G401.6 (cell line): ENCODE measurements around the gene PPP2R2C.

Experiments used
- FAIRE-seq: peaks from 2 replicates; lab custom pipeline; 2012; peaks lifted over from hg19 to GRCh38; lab: Jason Lieb, UNC

PPP2R2C gene

DNA sequence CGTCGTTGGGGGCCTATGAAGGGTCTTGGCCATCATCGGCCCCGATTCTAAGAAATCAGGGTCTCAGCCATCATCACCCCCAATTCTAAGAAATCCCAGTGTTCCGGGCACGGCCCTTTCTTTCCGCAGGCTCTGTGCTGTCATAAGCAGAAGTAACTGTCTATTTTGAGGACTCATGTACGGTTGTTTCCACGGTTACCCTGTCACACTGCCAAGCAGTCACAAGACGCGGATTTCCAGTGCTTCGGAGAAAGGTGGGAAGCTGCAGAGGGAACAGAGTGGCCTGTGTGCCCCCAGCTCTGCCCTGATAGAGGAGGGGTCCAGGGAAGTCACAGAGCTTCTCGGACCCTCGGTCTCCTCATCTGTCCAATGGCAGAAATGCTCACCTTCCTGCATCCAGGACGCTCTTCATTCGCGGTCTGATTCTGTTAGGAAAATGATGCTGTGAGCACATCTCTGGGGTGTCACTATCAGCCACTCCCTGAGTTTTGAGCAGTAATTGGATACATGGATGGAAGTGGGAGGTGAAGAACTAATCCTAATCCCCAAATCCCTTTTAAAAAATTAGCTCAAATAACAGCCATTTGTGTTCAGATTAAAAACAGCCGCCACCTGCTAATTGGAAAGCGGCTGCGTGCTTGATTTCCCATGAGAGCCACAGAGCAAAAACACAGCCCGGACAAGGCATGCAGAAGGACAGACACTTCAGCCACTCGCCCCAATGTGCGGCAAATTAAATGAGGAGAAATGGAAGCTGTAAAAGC lies 129.7 kb downstream of the PPP2R2C start:
- FAIRE-seq: no peak

DNA sequence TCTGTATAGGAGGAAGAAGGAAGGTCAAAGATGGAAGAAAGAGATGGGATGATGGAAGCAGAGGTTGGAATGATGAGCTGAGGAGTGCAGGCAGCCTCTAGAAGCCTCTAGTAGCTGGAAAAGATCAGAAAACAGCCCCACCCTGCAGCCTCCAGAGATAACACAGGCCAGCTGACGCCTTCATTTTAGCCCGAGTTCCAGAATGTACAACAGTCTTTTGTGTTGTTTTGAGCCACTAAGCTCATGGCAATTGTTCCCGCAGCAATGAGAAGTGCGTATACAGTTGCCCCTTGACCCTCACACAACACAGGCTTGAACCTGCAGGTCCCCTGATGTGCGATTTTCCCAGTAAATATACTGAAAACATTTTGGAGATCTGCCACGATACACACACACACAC lies 130.7 kb downstream of the PPP2R2C start:
- FAIRE-seq: no peak

DNA sequence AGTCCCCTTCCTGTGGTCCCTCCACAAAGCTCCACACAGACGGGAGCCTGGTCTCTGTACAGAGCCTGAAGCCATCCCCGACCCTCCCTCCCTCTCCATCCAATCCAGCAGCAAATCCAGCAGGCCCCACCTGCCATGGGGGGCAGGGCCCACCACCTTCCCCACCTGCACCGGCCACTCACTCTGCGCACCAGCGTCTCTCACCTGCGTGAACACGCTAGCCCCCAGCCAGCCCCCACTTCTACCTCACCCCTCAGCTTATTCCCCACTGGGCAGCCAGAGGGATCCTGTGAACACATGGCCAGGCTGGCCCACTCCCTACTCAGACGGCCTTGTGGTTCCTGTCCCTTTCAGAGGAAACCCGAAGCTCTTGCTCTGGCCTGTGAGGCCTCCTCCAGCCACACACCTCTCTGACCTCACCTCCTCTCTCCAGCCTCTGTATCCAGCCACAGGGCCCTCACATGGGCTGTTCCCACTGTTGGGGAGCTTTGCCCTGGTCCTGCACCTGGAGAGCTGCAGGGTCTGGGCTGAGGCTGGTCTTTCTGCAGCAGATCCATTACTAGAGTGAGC lies 131.9 kb downstream of the PPP2R2C start:
- FAIRE-seq: no peak

DNA sequence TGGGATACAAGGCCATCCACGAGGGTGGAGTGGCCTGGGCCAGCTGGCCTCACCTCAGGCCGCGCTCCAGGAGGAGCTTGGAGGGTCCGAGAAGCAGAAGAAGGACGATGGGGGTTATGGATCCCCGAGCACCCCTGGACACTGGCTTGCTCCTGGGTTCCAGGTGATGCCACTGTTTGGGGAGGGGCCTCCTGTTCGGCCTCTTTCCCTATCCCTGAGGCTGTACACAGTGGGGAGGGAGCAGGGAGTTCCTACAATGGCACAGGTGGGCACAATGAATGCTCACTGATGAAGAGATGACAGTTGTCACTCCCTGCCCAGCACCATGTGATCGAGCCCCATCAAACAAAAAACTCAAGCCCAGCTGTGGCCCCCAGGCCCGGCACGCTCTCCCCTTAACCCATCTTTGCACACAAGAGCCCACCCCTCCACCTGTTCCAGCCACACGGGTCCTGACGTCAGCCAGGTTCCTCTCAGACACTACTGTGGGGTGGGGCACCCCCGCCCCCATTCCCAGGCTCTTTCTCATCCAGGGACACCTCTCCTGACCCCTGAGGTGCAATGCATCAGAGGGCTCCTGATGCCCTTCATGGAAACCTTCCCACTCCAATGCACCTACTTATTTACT lies 132.5 kb downstream of the PPP2R2C start:
- FAIRE-seq: no peak

DNA sequence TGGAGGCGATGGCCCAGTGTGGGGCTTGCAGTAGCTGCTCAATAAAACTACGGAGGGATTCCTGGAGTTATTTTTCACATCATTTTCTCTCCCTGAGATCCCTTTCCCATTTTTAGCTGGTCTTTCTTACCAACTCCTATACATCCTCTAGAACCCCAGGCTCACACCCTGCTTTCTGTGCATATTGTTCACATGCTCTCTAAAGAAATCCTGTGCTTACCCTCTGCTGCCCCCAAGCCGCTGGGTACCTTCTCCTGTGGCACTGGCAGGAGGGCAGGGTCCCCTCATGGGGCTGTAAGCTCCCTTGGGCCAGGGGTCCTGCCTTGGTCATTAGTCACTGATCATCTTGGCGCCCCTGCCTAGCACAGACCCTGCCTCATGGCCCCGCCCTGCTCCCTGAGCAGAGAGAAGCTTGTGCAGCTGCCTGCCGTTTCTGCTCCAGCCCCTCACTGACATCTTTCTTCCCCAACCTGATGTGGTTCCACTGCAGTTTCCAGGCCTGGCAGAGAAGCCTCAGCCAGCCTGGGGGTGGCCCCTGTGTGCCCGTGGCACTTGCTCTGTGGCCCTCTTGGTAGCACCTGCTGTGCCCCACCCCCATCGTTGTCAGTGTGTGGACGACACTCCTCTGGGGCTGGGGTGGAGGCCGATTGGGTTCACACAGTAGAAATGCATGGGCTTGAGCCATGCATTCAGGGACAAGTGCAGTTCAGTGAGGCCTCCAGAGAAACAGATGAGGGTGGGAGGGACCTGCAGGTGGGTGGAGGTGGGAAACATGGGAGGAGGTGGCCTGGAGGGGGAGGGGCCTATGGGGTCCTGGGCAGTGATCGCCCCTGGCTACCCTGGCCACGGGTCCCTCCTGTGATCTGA lies 133.2 kb downstream of the PPP2R2C start:
- FAIRE-seq: no peak

DNA sequence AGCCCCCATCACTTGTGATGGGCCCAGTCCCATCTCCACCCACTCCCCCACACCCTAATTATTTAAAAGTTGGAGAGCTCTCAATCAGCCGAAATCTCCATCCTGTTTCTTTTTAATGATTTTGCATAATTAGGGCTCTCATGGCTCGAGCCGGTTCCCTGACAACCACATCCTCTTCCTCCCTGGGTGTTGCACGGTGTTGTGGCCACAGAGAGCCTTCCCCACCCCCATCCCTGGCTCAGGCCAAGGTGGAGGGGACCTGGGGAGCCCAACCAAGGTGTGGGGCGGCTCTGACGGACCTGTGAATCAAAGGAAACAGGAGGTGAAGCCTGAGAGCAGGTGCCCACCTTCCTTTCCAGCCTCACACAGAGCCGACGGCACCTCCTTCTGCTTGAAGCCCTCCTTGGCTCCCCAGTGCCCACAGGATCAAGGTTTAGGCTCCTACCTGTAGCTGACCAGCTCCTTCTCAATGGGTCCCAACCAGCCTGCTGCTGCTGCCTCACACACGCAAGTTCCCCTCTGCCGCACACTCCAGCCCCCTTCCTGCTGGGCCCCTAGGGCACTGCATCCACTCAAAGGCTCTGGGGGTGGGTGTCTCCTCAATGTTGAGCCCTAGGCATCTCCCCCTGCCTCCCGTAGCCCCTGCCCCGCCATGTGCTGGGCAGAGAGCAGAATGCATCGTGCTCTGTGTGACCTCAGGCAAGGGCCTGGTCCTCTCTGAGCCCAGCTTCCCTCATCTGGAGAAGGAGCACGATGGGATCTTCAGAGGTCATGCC lies 134.1 kb downstream of the PPP2R2C start:
- no peak for FAIRE-seq

DNA sequence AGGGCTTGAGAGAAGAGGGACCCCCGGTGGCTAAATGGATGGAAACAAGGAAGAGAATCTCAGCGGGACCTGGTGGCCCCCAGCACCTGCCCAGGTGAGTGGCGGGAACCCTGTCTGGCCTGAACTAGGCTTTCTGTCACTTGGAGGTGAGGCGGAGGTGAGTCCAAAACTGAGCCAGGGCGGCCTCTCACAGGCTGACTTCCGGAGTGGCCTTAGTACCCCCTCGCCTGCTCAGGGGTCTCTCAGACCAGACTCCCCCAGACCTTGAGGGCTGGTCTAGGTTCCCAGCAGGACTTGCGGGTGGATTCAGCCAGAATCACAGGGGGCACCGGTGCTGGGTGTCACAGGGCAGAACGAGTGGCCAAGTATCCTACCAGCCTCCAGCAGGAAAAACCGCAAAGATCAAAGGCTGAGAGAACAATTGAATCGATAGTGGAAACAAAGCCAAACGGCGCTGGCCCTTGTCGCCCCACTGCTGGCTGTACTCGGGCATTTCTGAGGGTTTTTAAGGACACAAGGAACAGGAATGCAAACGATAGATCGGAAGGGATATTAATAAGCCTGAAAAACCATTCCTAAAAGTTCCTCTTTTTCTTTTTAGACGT lies 135.0 kb downstream of the PPP2R2C start:
- no peak for FAIRE-seq

DNA sequence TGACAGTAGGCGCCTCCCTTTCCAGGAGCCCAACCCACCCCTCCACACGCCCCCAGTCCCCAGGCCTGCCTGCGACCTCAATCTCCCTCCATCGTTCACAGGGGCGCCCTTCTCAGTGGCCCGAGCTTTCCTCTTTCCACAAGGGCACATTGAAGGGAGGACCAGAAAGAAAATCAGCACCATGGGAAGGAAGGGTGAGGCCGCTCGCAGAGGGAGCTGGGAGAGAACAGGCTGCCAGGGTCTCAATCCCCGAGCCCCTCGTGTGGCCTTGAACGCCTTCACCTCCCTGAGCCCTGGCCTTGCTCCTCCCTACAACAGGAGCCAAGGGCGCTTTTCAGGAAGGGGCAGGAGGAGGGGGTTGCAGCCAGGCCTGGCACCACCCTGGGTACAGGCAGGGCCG lies 136.2 kb downstream of the PPP2R2C start:
- no peak for FAIRE-seq

DNA sequence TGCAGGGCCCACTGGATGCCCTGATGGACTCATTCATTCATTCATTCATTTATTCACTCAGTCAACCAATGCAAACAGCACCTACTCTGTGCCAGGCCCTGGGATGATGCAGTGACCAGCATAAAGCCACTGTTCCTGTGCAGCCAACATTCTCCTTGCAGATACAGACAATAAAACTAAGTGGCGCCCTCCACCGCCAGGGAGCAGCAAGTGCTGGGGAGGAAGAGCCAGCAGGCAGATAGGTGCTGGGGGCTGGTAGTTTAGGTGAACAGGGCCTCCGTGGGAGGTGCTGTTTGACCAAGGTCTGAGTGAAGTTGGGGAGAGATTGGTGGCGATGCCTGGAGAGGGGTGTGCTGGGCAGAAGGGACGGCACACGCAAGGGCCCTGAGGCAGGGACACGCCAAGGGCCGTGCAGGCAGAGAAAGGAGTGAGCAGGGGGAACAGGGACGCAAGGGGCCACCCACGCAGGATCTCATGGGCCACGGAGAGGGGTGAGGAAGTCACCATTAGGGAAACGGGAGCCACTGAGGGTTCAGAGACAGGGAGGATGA lies 137.3 kb downstream of the PPP2R2C start:
- FAIRE-seq: no peak

DNA sequence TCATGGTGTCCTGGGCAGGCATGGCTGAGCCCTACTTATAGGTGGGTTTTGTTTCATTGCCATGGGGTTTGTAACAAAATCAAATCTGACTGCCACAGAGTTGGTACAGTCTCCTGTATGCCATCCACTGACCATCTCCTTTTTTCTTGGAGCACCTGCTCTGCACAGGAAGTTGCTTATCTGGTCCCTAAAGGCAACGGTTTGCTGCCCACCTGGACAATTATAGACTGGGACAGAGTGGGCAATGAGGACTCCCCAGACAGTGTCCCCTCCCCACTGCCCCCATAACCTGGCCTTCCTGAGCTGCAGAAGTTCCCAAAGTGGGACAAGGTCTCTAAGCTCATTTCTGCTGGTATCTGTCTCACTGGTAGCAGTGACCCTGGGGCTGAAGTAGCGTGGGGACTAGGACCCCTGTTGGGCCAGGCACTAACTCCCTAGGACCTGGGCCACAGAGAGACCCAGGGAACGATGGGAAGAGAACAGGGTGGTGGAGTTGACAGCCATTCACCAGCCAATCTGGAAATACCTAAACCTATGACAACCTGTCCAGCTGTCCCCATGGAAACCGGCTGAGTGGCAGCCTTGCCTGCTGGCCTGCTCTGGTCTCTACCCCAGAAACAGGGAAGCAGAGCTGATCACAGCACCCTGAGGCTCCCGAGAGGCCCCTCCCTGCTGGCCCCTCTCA lies 138.1 kb downstream of the PPP2R2C start:
- no peak for FAIRE-seq

DNA sequence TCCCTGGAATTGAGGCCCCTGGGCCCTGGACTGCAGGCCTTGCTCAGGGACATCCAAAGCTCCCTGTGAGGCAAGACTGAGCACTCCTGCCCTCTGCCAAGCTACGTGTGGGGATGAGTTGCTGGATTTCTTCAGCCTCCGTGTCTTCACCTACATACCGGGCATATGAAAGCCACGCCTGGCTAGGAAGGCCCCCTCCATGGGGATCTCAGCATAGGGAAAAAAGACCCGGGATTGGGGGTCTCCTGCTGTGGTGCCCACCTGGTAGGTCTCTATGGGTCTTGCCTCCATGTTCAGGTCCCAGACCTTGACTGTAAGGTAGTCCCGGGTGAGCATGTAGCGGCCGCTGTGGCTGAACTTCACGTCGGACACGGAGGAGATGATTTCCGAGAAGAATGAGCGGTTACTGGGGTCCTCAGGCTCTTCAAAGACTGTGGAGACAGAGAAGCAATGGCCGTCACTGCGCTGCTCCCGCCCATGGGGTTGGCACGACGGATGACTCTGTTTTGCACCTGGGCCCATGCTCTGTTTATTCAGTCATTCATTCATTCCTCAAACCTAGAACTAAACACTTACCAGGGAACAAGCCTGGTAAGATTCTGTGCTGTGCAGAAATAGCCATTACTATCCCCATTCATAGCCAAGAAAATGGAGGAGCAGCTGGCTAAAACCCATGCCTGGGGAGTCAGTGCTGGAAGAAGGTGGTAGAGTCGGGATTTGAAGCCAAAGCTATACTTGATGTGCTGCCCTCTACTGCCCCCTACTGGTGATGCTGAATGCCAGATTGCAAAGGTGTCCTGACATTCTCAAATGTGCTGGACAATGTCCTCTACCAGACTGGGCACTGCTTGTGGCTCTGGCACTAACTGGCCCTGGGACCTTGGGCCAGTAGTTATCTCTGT lies 138.9 kb downstream of the PPP2R2C start:
- FAIRE-seq: no peak

DNA sequence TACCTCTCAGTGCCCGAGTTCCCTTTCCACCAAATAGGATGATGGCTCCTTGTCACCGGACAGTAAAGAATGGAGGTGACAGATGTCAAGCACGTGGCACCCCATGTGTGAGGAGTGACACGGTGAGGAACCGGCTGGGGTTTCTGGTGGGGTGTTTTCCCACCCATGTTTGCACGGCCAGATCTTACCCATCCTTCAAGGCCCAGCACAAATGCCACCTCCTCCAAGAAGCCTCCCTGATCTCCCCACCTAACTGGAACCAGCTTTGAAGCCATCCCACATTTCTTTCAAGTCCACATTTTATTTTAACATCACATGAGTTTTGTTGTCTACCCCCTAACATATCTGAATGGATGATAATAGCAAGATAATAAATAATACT lies 139.8 kb downstream of the PPP2R2C start:
- FAIRE-seq: no peak

DNA sequence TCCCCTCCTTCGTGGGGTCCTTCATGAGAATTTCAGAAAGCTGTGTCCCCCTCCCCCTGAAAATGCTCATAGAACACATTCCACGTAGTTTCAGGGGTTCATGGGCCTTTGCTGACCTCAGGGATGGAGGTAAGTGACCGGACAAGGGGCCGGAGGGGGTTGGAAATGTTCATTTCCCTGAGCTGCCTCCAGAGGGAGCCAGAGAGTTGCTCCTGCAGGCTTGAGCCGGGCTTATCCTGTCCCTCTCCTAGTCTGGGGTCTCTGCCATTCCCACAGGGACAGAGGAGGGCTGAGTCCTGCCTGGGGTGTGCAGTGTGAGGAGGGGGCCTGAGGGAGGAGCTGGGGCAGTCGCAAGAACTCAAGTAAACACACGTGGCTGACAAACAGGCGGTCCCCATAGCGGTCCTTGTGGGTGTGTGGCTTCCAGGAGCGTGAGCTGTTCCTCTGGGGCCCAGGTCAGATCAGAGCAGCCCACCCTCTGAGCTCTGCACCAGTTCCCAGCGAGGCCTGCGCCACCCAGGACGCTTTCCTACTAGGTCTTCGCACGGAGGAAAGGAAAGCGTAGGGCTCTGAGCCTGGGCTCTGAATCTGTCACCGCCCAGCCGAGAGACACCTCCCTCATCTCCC lies 140.3 kb downstream of the PPP2R2C start:
- no peak for FAIRE-seq

DNA sequence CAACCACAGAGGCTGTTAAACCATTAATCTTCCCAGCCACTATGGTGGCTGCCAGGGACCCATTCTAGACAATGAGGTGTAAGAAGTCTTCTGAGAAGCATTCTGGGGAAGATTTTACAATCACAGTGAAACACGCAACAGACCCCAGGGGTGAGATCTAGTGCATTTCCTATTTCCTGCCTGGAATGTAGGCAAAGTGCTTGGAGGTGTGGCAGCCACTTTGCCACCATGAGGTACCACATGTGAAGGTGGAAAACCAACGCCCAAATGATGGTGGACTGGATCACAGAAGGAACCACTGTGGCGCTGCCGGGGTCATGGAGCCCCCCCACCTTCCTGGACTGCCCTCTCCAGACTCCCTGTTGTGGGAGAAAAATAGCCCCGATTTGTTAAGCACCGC lies 140.9 kb downstream of the PPP2R2C start:
- no peak for FAIRE-seq

DNA sequence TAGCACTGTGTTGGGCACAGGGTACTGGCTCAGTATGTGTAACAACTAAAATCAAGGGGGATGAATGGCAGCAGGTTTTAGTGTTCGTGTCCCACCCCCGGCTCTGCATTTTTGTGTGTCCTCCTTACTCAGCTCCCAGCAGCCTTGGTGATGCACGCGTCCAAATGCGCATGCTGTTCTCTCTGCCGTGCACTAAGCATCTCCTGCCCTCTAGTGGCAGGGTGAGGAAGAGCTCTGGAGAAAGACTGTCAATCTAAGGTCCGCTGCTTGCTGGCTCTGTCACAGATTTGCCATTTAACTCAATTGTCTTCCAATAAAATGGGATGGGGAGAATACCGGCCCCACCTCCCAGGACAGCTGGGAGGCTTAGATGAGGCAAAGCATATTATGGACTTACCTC lies 141.4 kb downstream of the PPP2R2C start:
- FAIRE-seq: no peak

DNA sequence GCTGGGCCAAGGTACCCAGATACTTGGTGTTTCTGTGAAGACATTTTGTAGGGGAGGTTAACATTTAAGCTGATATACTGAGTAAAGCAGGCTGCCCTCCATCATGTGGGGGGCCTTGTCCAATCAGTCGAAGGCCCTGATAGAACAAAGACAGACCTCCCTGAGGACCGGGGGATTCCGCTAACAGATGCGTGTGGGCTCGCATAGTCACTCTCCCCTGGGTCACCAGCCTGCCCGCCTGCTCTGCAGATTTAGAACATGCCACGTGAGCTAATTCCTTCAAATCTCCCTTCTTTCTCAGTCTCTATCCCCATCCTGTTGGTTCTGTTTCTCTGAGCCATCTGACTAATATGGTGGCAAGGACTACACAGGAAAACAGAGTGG lies 142.0 kb downstream of the PPP2R2C start:
- FAIRE-seq: no peak

DNA sequence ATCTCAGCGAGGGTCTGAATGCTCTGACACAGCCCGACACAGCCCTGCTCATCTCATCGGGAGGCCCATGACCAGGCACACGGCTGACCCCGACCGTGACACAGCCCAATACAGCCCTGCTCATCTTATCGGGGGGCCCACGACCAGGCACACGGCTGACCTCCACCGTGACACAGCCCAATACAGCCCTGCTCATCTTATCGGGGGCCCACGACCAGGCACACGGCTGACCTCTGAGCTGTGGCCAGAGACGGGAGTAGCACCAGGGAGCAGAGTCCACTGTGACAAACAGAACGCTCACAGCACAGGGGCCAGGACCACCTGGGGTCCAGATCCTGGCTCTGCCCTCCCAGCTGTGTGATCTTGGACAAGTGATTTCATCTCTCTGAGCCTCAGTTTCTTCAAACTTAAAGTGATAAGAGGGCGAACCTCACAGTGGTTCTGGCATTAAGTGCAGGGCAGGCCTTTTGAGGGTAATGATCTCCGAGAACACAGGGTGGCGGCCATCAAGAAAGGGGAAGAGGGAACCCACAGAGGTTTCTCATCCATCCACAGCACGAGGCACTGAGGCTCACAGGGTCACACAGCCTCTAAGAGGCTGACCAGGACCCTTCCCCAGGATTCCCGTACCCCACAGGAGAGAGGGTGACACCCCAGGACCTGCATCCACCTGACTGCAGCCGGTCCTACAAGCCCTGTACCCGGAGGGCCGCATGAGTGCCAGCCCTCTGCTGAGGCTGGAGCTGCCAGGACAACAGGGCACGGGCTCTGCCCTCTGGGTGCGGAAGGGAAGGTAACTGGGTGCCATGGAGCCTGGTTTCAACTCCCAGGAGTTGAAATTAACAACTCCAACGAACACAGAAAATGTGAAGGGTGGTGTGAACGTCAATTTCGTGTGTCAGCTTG lies 142.7 kb downstream of the PPP2R2C start:
- FAIRE-seq: no peak

DNA sequence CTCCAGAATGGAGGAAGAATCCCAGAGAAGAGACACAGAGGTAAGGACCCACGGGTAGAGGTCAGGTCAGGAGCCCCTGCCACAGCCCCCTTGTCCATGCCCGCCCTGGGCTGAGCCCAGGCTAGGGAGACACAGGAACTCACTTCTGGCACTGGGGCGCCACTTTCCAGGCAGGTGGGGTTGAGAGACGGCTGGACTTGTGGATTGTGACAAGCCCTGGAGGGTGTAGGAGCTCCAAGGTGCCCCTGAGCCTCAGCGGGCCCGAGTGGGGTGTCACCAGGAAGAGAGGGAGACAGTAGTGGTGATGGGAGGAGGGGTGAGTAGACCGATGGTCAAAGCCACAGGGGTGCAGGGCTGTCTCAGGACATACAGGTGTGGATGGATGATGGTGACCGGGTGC lies 143.9 kb downstream of the PPP2R2C start:
- no peak for FAIRE-seq
